ENCODE data around the gene GNAL.

The GNAL gene

GRCh38 chr18:11810379-11810778 lies 121.3 kb downstream of the GNAL start:
- DNase-seq (ENCODE audit: low read depth) = no peak

GRCh38 chr18:11811009-11811408 lies 121.9 kb downstream of the GNAL start:
- no peak for DNase-seq (ENCODE audit: low read depth)

- DNase-seq (ENCODE audit: low read depth) = no peak
These were observed 128.2 kb downstream of the GNAL start for GRCh38 chr18:11817229-11817628.

- DNase-seq (ENCODE audit: low read depth) = no peak
These were observed 129.6 kb downstream of the GNAL start for GRCh38 chr18:11818486-11819203.

DNA sequence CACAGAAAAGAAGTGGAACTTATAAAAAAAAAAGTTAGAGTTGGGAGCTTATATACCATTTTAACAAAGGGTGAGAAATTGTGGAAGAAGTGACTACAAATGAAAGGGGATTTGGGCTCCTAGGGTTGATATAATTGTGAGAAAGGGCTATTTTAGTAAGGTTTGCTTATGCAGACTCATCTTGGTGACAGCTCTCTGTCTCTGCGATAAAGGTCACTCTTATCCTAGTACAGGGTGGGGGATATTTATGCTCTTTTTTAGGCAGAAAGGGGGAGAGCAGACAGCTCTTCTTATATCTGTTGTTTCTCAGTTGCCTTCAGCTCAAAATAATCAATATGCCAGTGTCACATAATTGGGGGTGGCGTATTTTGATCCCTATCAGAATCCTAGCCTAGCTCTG lies 130.9 kb downstream of the GNAL start:
- DNase-seq (ENCODE audit: low read depth) = no peak

GRCh38 chr18:11820697-11821096 lies 131.6 kb downstream of the GNAL start:
- no peak for DNase-seq (ENCODE audit: low read depth)

DNA sequence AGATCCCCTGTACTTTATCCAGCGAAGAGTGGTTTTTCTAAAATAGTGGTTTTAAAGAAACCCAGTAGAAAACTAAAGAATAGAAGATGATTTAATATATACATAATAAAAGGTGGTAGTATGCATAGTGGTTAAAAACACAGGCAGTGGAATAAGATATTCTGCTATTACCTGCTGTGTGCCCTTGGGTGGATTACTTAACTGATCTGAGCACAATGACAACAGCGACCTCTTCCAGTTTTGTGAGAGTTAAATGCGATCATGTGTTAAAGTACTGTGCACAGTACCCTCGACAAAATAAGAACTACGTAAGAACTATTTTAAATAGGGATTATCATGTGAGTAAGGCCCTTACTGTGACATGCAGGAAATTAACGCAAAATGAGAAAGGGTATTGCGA lies 132.1 kb downstream of the GNAL start:
- no peak for DNase-seq (ENCODE audit: low read depth)

- no peak for DNase-seq (ENCODE audit: low read depth)
These were observed 132.7 kb downstream of the GNAL start for GRCh38 chr18:11821643-11822237.

DNA sequence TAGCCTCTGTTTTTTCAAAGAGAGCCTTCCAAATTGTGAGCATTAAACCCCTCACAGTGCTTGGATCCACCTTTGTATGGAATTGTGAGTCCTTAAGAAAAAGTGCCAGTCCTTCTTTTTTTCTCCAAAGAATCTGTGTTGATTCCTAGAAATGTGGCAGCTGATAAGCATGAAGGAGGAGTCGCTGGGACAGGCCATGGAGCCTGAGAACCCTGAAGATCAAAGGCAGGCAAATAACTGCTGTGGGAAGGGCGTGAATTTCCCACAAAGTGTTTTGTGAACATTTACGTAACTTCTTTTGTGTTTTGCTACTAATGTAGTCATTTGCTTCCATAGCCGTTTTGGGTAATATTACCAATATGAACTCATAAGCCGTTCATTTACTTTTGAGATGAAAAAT lies 134.5 kb downstream of the GNAL start:
- DNase-seq (ENCODE audit: low read depth) = no peak

DNA sequence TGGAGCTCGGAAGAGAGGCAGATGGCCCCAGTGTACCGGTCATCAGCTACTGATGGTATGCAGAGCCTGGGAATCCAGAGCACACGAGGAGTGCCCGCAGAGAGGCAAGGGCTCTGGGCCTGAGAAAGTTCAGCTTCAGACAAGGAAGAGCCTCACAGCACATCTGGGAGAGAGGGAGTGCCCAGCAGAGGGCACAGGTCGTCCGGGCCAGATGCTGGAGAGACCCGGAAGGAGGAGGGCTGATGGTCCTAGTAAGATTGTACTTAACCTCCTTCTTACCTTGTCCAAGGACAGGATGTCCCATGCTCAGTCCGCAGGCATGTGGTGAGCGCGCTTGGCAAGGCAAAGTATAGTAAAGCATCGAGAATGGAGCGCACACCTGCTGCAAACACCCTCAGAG lies 137.8 kb downstream of the GNAL start:
- DNase-seq (ENCODE audit: low read depth) = no peak

DNA sequence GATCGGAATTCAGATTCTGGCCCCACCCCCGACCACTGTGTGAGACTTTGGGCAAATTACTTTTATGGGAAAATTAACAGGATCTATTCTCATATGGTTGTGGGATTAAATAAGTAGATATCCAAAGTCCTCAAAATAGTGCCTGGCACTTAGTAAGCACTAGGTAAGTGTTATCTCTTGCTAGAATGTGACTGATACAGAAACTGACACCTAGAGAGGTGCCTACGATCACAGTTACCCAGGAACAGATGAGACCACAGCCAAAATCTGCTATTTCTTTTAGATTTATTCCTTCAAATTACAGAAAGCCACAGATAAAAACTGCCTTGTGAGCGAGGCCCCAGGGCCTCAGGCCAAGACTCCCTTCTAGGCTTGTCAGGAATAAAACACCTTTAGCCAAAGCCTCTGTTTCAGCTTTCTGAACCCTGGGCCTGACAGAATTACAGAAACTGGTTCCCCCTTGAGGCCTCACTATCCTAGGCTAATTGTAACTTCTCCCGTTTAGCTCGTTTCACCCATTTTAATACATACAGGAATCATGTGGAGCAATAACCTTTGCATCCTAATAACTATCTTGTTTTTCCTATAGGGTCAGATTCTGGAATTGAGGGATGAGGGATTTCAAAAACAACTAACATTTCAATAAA lies 139.8 kb downstream of the GNAL start:
- no peak for DNase-seq (ENCODE audit: low read depth)

- DNase-seq (ENCODE audit: low read depth) = no peak
These were observed 141.5 kb downstream of the GNAL start for GRCh38 chr18:11830585-11830984.

DNA sequence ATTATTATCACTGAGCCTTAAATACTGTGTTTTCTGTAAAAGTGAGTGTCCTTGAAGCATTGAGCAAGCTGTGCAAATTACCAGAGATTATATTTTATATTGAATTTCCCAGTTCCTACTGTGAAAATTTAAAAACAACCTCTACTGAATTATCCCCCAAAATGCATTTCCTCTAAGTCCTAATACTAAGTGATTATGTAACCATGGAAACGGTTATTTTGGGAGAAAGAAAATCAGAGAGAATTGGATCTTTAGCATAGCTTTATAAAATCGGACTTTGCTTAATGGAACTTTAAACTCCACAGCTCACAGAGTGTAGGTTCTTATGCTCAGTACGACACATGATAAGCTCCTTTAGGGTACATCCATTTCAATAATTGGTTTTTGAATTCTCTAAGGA lies 142.9 kb downstream of the GNAL start:
- DNase-seq (ENCODE audit: low read depth) = no peak

DNA sequence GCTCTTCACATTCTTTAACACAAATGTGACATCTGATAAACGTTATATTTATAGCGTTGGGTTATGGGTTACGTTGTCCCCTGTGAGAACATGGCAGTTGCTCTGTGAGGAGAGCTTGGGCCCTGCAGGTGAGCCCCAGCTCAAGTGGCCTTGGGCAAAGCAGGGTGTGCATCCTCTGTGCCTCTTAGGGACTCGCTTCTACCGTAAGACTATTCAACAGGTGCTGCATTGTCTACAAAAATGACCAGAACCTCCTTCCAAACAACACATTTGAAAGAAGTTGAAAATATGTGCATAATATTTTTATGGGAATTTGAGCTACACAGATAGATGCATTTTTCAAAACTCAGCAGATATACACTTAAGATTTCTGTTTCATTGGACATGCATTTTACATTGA lies 145.7 kb downstream of the GNAL start:
- no peak for DNase-seq (ENCODE audit: low read depth)

DNA sequence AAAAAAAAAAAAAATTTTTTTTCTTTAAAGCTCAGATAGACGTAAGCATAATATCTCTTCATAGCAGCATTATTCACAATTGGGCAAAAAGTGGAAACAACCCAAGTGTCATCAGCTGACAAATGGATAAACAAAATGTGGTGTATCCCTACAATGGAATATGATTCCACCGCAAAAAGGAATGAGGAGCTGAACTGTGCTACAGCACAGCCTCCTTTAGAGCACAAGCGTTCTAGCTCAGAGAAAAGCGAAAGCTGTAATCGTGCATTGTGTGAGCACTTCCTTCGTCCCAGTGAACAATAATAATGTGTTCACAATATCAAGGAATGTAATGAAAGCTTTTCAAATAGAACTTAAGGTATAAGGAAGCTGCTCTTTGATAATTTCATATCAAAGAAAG lies 150.5 kb downstream of the GNAL start:
- no peak for DNase-seq (ENCODE audit: low read depth)

GRCh38 chr18:11840493-11840892 lies 151.4 kb downstream of the GNAL start:
- no peak for DNase-seq (ENCODE audit: low read depth)

GRCh38 chr18:11842562-11842961 lies 153.5 kb downstream of the GNAL start:
- DNase-seq (ENCODE audit: low read depth) = no peak

GRCh38 chr18:11844436-11844835 lies 155.4 kb downstream of the GNAL start:
- DNase-seq (ENCODE audit: low read depth) = no peak

DNA sequence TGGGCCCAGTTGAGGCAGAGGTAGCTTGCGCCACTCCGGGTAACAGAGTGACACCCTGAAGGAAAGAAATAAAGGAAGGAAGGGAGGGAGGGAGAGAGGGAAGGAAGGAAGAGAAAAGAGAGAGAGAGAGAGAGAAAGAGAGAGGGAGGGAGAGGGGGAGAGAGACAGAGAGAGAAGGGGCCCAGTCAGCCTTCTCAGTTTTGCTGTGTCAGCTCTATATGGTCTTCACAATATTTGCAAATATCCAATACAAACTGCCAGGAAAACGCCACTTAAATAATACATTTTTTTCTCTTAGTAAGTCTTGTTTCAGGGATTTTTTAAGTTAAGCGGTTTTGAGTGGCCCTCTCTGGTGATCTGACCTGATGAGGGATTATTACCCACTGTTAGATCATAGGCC lies 156.6 kb downstream of the GNAL start:
- no peak for DNase-seq (ENCODE audit: low read depth)

GRCh38 chr18:11847811-11848210 lies 158.7 kb downstream of the GNAL start:
- no peak for DNase-seq (ENCODE audit: low read depth)

DNA sequence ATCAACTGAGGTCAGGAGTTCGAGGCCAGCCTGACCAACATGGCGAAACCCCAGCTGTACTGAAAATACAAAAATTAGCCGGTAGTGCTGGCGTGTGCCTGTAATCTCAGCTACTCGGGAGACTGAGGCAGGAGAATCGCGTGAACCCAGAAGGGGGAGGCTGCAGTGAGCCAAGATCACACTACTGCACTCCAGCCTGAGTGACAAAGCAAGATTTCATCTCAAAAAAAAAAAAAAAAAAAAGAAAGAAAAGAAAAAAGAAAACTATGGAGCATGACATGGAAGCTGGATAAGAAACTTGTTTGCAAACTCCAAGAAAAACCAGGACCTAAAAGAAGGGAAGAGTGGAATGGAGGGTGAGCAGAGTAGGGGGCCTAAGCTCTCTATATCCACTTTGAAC lies 160.2 kb downstream of the GNAL start:
- no peak for DNase-seq (ENCODE audit: low read depth)

- peak; percentile 43 for DNase-seq (ENCODE audit: low read depth)
These were observed 161.0 kb downstream of the GNAL start for GRCh38 chr18:11849841-11850634.

GRCh38 chr18:11850821-11851145 lies 161.7 kb downstream of the GNAL start:
- peak; percentile 51 for DNase-seq (ENCODE audit: low read depth)

Measured in fibroblast of the conjunctiva (primary cell).